PC-9 (cell line): ENCODE measurements around the gene STXBP5. TPM values are rescaled to one million over a fixed set of nuclear protein-coding genes. Genes with fewer than 3 reads are reported as not detected.

Experiments
- BruUV-seq: library from RNA; stranded (reverse); fragments of 400-500 nt; replicated peaks from 2 replicates; lab custom pipeline; 2021; lab: Mats Ljungman, UMichigan
- CTCF ChIA-PET: fragments of 300-600 bp; sonication (Branson Sonifier 250); formaldehyde crosslinking; loops from one replicate; lab custom pipeline; 2022; ENCODE audit warnings: antibody characterized with exemption; lab: Charles Lee
- POLR2A ChIA-PET: fragments of 300-600 bp; sonication (Branson Sonifier 250); formaldehyde crosslinking; loops from one replicate; lab custom pipeline; 2022; ENCODE audit warnings: antibody characterized with exemption; ENCODE audit not compliant: unreplicated experiment; lab: Charles Lee
- DNase-seq, 2 experiments: peaks; one replicate each; pipeline versions ENCODE4 v3.0.0 to v3.0.0-alpha.2; 2015 to 2022; ENCODE audit warnings: mixed read lengths in 1 of 2
- H2AFZ ChIP-seq: fragments of 200-600 bp; sonication (generic); 2 replicates; pipeline ENCODE4 v1.8.1; 2017; ENCODE audit warnings: antibody characterized with exemption
- H3F3A ChIP-seq: fragments of 200-600 bp; sonication (generic); 2 replicates; pipeline ENCODE4 v1.8.1; 2017; ENCODE audit warnings: antibody characterized with exemption, mild to moderate bottlenecking, low read depth; ENCODE audit not compliant: insufficient read depth
- H3K27ac ChIP-seq: fragments of 200-600 bp; sonication (generic); 2 replicates; pipeline ENCODE4 v1.6.1; 2016; ENCODE audit warnings: mixed run types
- H3K27me3 ChIP-seq: fragments of 200-600 bp; sonication (generic); 2 replicates; pipeline ENCODE4 v1.6.1; 2016; ENCODE audit warnings: low read depth, mixed run types; ENCODE audit not compliant: insufficient read depth
- H3K36me3 ChIP-seq: fragments of 200-600 bp; sonication (generic); 2 replicates; pipeline ENCODE4 v1.6.1; 2016; ENCODE audit warnings: low read depth, mixed run types
- H3K4me1 ChIP-seq: fragments of 200-600 bp; sonication (generic); replicated peaks from 2 replicates; pipeline ENCODE4 v1.6.1; 2016; ENCODE audit warnings: mixed run types; ENCODE audit not compliant: insufficient read depth
- H3K4me2 ChIP-seq: fragments of 200-600 bp; sonication (generic); 2 replicates; pipeline ENCODE4 v1.6.1; 2017; ENCODE audit warnings: mixed run types
- H3K4me3 ChIP-seq: fragments of 200-600 bp; sonication (generic); 2 replicates; pipeline ENCODE4 v1.6.1; 2016; ENCODE audit warnings: mixed run types
- H3K79me2 ChIP-seq: fragments of 200-600 bp; sonication (generic); 2 replicates; pipeline ENCODE4 v1.6.1; 2017; ENCODE audit warnings: low read depth, mixed run types
- H3K9me2 ChIP-seq: fragments of 200-600 bp; sonication (generic); 2 replicates; pipeline ENCODE4 v1.8.1; 2017; ENCODE audit warnings: mild to moderate bottlenecking; ENCODE audit not compliant: insufficient read depth
- H3K9me3 ChIP-seq: fragments of 200-600 bp; sonication (generic); 2 replicates; pipeline ENCODE4 v1.8.1; 2016; ENCODE audit warnings: low read depth; ENCODE audit not compliant: insufficient read depth
- H4K20me1 ChIP-seq: fragments of 200-600 bp; sonication (generic); 2 replicates; pipeline ENCODE4 v1.8.1; 2017; ENCODE audit not compliant: insufficient read depth
- EZH2 ChIP-seq: fragments of 200-600 bp; sonication (generic); IDR thresholded peaks from 2 replicates; pipeline ENCODE4 v1.8.0; 2017; ENCODE audit warnings: antibody characterized with exemption, low read depth
- intact Hi-C: fragments of 100-400 bp; cut with micrococcal nuclease; formaldehyde crosslinking; loops from one replicate; pipeline ENCODE4 v1.10.0; 2022; ENCODE audit not compliant: unreplicated experiment
- total RNA-seq: library from RNA; stranded (reverse); gene quantifications from 2 replicates; pipeline ENCODE4 v1.2.3, GENCODE V29; 2021
- TF ChIP-seq, protein P1 (sequence below): fragments of 200-600 bp; sonication (generic); conservative IDR thresholded peaks from 2 replicates; pipeline ENCODE4 v1.6.1; 2017; ENCODE audit warnings: mixed run types, antibody characterized with exemption, mild to moderate bottlenecking, moderate library complexity

Gene STXBP5
- total RNA-seq, 1 experiment from 2014 or later, result 4.6 TPM

GRCh38 chr6:147421903-147422302 lies 217.7 kb downstream of the STXBP5 start:
- no peaks in the 10 kb centered on the region for H3K9me3 ChIP-seq
- H3K4me3 ChIP-seq, result no peak overlapping the region
- intact Hi-C loops, result no loop called here
- H3K27ac ChIP-seq, result no peak overlapping the region
- TF ChIP-seq EZH2, result no peak
- TF ChIP-seq, protein P1, sequence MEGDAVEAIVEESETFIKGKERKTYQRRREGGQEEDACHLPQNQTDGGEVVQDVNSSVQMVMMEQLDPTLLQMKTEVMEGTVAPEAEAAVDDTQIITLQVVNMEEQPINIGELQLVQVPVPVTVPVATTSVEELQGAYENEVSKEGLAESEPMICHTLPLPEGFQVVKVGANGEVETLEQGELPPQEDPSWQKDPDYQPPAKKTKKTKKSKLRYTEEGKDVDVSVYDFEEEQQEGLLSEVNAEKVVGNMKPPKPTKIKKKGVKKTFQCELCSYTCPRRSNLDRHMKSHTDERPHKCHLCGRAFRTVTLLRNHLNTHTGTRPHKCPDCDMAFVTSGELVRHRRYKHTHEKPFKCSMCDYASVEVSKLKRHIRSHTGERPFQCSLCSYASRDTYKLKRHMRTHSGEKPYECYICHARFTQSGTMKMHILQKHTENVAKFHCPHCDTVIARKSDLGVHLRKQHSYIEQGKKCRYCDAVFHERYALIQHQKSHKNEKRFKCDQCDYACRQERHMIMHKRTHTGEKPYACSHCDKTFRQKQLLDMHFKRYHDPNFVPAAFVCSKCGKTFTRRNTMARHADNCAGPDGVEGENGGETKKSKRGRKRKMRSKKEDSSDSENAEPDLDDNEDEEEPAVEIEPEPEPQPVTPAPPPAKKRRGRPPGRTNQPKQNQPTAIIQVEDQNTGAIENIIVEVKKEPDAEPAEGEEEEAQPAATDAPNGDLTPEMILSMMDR, result no peak
- H3K9me2 ChIP-seq, result no peaks in the 10 kb centered on the region
- ChIA-PET POLR2A (no interaction called here), CTCF (no interaction called here)
- no peak overlapping the region for H3K4me2 ChIP-seq
- H3F3A ChIP-seq, result no peaks in the 10 kb centered on the region
- H2AFZ ChIP-seq, result no peak overlapping the region
- no peaks in the 10 kb centered on the region for H3K79me2 ChIP-seq
- H3K36me3 ChIP-seq, result no peaks in the 10 kb centered on the region
- no peak for DNase-seq
- BruUV-seq, result no TSS peak
- no peaks in the 10 kb centered on the region for H4K20me1 ChIP-seq
- no peaks in the 10 kb centered on the region for H3K27me3 ChIP-seq
- H3K4me1 ChIP-seq, result no peaks in the 10 kb centered on the region

GRCh38 chr6:147423111-147423510 lies 218.9 kb downstream of the STXBP5 start:
- no peak overlapping the region for H2AFZ ChIP-seq
- no peaks in the 10 kb centered on the region for H3K9me2 ChIP-seq
- no peaks in the 10 kb centered on the region for H3K27me3 ChIP-seq
- H3K4me3 ChIP-seq, result no peak overlapping the region
- H3K4me2 ChIP-seq, result no peak overlapping the region
- no peak overlapping the region for H3K27ac ChIP-seq
- DNase-seq, result no peak
- no peaks in the 10 kb centered on the region for H3K36me3 ChIP-seq
- no peaks in the 10 kb centered on the region for H4K20me1 ChIP-seq
- no peaks in the 10 kb centered on the region for H3F3A ChIP-seq
- ChIA-PET CTCF (no interaction called here), POLR2A (no interaction called here)
- no peak for TF ChIP-seq EZH2
- TF ChIP-seq, protein P1, result no peak
- intact Hi-C loops, result no loop called here
- BruUV-seq, result no TSS peak
- no peaks in the 10 kb centered on the region for H3K4me1 ChIP-seq
- H3K9me3 ChIP-seq, result no peaks in the 10 kb centered on the region
- no peaks in the 10 kb centered on the region for H3K79me2 ChIP-seq

- no peaks in the 10 kb centered on the region for H3K4me1 ChIP-seq
- intact Hi-C loops, result no loop called here
- H3K4me2 ChIP-seq, result no peak overlapping the region
- H3K27me3 ChIP-seq, result 0 out of 2 replicates have a peak, but pooled peaks cover 6% of the 10 kb centered on the region
- no peaks in the 10 kb centered on the region for H3K9me2 ChIP-seq
- H3F3A ChIP-seq, result no peaks in the 10 kb centered on the region
- H4K20me1 ChIP-seq, result no peaks in the 10 kb centered on the region
- no peaks in the 10 kb centered on the region for H3K79me2 ChIP-seq
- TF ChIP-seq, protein P1, result no peak
- TF ChIP-seq EZH2, result no peak
- H3K9me3 ChIP-seq, result no peaks in the 10 kb centered on the region
- BruUV-seq, result no TSS peak
- H3K36me3 ChIP-seq, result no peaks in the 10 kb centered on the region
- CTCF ChIA-PET, result no interaction called here
- no peak overlapping the region for H2AFZ ChIP-seq
- no peak overlapping the region for H3K4me3 ChIP-seq
- POLR2A ChIA-PET, result no interaction called here
- no peak overlapping the region for H3K27ac ChIP-seq
- DNase-seq, result no peak
Observed at GRCh38 chr6:147429794-147430193, 225.6 kb downstream of the STXBP5 start.
